Mesendoderm (in vitro differentiated cells): ENCODE measurements around the gene ALPG.
A peak's percentile ranks its signal among the peaks of the same experiment; 100 is the strongest.
"Not testable (repeated sequence)": the region's sequence is repeated elsewhere in the genome, so short reads cannot be mapped to it uniquely, and the experiment has no call there.

ENCODE experiments used
- DNase-seq: peaks from one replicate; pipeline ENCODE4 v3.0.0; 2013
- H2AK5ac ChIP-seq: 2 replicates; pipeline ENCODE4 v1.6.1; 2013; ENCODE audit warnings: low read length, inconsistent platforms
- H2BK120ac ChIP-seq: 2 replicates; pipeline ENCODE4 v1.6.1; 2013; ENCODE audit warnings: low read depth, mild to moderate bottlenecking, low read length, moderate library complexity, mixed read lengths
- H2BK15ac ChIP-seq: replicated peaks from 2 replicates; pipeline ENCODE4 v1.6.1; 2013; ENCODE audit warnings: low read depth, mild to moderate bottlenecking, moderate library complexity
- H2BK5ac ChIP-seq: 2 replicates; pipeline ENCODE4 v1.6.1; 2013; ENCODE audit warnings: low read length, inconsistent platforms
- H3K18ac ChIP-seq: 2 replicates; pipeline ENCODE4 v1.6.1; 2013; ENCODE audit warnings: mild to moderate bottlenecking, low read length, mixed read lengths
- H3K23ac ChIP-seq: one replicate; pipeline ENCODE4 v1.6.1; 2013; ENCODE audit warnings: low read length
- H3K27ac ChIP-seq: 2 replicates; pipeline ENCODE4 v1.5.1; 2013; ENCODE audit warnings: low read depth, mild to moderate bottlenecking, inconsistent platforms, low read length, moderate library complexity
- H3K27me3 ChIP-seq: 2 replicates; pipeline ENCODE4 v1.6.1; 2013; ENCODE audit warnings: low read length, control low read depth, mild to moderate bottlenecking, inconsistent platforms; ENCODE audit not compliant: insufficient read depth, poor library complexity
- H3K36me3 ChIP-seq: 2 replicates; pipeline ENCODE4 v1.6.1; 2013; ENCODE audit warnings: low read length, inconsistent platforms; ENCODE audit not compliant: control insufficient read depth, insufficient read depth
- H3K4ac ChIP-seq: one replicate; pipeline ENCODE4 v1.6.1; 2013; ENCODE audit warnings: low read depth, mild to moderate bottlenecking, low read length, moderate library complexity
- H3K4me1 ChIP-seq: 2 replicates; pipeline ENCODE4 v1.6.1; 2013; ENCODE audit warnings: low read depth, low read length, inconsistent platforms; ENCODE audit not compliant: control insufficient read depth
- H3K4me2 ChIP-seq: 2 replicates; pipeline ENCODE4 v1.6.1; 2013; ENCODE audit warnings: low read length
- H3K4me3 ChIP-seq: 2 replicates; pipeline ENCODE4 v1.5.1; 2013; ENCODE audit warnings: mild to moderate bottlenecking, low read length
- H3K56ac ChIP-seq: one replicate; pipeline ENCODE4 v1.6.1; 2013; ENCODE audit warnings: low read length
- H3K79me1 ChIP-seq: 2 replicates; pipeline ENCODE4 v1.6.1; 2013; ENCODE audit warnings: low read length, inconsistent platforms
- H3K79me2 ChIP-seq: 2 replicates; pipeline ENCODE4 v1.6.1; 2013; ENCODE audit warnings: mild to moderate bottlenecking, low read length; ENCODE audit not compliant: control insufficient read depth, insufficient read depth
- H3K9ac ChIP-seq: 2 replicates; pipeline ENCODE4 v1.6.1; 2013; ENCODE audit warnings: low read length, inconsistent platforms
- H4K5ac ChIP-seq: one replicate; pipeline ENCODE4 v1.6.1; 2013; ENCODE audit warnings: low read length
- H4K8ac ChIP-seq: one replicate; pipeline ENCODE4 v1.6.1; 2013; ENCODE audit warnings: low read depth, mild to moderate bottlenecking, control low read depth, low read length, moderate library complexity
- WGBS: extraction: QIAGEN DNeasy Blood & Tissue Kit; methylation state at CpG from one replicate; pipeline ENCODE4 v1.1.7; 2013; ENCODE audit warnings: low lambda C conversion rate, missing lambda C conversion rate; ENCODE audit not compliant: insufficient coverage; ENCODE audit errors: extremely low coverage; 5-methylcytosine and 5-hydroxymethylcytosine counted together

The ALPG gene

DNA sequence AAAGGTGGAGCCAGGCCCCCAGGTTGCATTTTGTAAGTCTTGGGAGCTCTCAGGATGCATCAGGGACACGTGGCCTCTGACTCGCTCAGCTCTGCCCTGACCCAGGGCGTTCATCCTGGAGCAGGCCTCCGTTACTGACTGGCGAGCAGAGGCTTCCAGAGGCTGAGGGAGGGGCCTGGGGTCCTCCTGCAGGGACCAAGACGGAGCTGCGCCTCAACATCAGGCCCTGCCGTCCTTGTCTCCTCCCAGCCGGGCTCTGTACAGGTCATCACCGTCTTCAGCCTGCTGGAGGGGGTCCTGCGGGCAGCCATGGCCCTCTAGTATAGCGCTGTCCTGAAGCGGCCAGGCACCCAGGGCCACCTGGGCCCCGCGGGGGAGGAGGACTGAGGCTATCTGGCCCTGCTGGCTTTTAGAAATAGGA, 38.3 kb upstream of the ALPG start:
- no peak overlapping the region for H2BK5ac ChIP-seq
- H3K79me2 ChIP-seq, result no peaks in the 10 kb centered on the region
- no peak overlapping the region for H3K27ac ChIP-seq
- no peak overlapping the region for H2BK15ac ChIP-seq
- H3K79me1 ChIP-seq, result no peaks in the 10 kb centered on the region
- no CpG with 5 or more reads among the region's 15 CpGs for WGBS
- H3K23ac ChIP-seq, result no peak overlapping the region
- no peak for DNase-seq
- no peak overlapping the region for H4K5ac ChIP-seq
- no peak overlapping the region for H4K8ac ChIP-seq
- H3K9ac ChIP-seq, result no peak overlapping the region
- H2BK120ac ChIP-seq, result no peak overlapping the region
- H3K4me3 ChIP-seq, result no peak overlapping the region
- no peaks in the 10 kb centered on the region for H3K36me3 ChIP-seq
- H3K4ac ChIP-seq, result no peak overlapping the region
- H3K4me2 ChIP-seq, result no peak overlapping the region
- peak overlapping the region; percentile 25 for H3K56ac ChIP-seq
- H3K18ac ChIP-seq, result no peak overlapping the region
- H3K27me3 ChIP-seq, result no peaks in the 10 kb centered on the region
- H2AK5ac ChIP-seq, result no peak overlapping the region
- no peaks in the 10 kb centered on the region for H3K4me1 ChIP-seq

DNA sequence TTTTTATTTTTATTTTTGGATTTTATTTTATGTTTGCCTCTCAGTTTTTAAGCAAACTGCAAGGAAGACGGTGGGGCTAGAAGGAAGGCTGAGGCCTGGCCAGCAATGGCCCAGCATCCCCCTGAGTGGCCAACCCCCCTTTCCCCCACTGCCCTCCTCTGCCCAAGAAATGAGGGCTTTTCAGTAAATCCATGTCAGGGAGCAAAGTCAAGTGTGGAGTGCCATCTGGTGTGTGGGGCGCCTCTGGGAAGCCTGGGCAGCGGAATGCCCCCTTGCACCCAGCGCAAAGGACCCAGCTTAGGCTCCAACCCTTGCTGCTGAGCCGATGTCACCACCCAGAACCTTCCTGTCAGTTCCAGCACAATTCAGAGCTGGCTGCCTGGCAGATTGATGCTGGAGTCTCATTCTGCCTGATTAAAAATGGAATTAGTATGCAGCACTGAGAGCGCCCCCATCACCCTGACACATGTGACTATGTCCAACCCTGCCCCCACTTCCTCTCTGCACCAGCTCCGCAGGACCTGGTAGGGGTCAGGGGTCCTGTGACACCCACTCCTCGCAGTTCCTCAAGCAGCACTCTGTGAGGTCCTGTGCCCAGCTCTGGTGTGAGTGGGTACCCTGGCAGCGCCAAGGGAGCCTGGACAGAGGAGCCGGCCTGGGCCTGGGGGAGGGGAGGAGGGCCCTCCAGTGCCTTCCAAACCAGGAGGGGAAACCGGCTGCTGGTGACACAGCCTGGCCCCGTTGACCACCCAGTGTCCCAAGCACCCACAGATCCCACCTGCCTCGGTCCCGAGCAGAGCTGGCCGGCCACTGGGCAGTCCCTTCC, 37.3 kb upstream of the ALPG start:
- Histone ChIP-seq H2BK15ac (no peak overlapping the region), H3K4me3 (no peak overlapping the region), H2BK5ac (no peak overlapping the region), H3K27me3 (no peaks in the 10 kb centered on the region), H2BK120ac (no peak overlapping the region), H3K79me2 (no peaks in the 10 kb centered on the region), H3K4me1 (no peaks in the 10 kb centered on the region), H3K4me2 (no peak overlapping the region), H3K9ac (no peak overlapping the region), H3K79me1 (no peaks in the 10 kb centered on the region), H3K36me3 (no peaks in the 10 kb centered on the region), H3K18ac (no peak overlapping the region), H3K56ac (no peak overlapping the region), H4K8ac (no peak overlapping the region), H2AK5ac (no peak overlapping the region), H3K23ac (no peak overlapping the region), H4K5ac (no peak overlapping the region), H3K4ac (no peak overlapping the region), H3K27ac (no peak overlapping the region)
- no peak for DNase-seq
- no CpG with 5 or more reads among the region's 15 CpGs for WGBS

DNA sequence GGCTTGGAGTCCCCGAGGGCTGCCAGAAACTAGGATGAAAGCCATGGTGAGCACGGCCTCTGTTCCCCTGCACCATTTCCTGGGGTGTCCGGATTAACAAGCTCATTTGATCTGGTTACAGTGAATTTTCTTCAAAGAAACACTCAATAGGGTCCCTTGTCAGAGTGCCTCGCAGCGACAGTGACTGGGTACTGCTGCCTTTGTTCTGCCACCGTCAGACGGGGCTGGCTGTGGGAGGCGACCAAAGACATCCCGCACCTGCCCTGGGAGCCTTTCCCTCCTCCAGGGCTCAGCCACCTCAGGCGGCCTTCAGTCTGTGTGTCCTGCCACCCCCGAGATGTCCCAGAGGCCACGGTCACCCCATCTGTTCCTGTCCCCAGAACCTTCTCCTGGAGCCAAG, 36.6 kb upstream of the ALPG start:
- not testable (repeated sequence) for H3K36me3 ChIP-seq, H3K4me2 ChIP-seq, H3K27me3 ChIP-seq, H4K8ac ChIP-seq, H3K9ac ChIP-seq, H3K18ac ChIP-seq, H3K79me2 ChIP-seq, H2BK5ac ChIP-seq, H3K4me1 ChIP-seq, DNase-seq, H2BK15ac ChIP-seq, H3K79me1 ChIP-seq, H4K5ac ChIP-seq, H3K4me3 ChIP-seq, H2AK5ac ChIP-seq, H3K23ac ChIP-seq, H3K27ac ChIP-seq, H3K4ac ChIP-seq, H3K56ac ChIP-seq, H2BK120ac ChIP-seq
- WGBS, result no CpG with 5 or more reads among the region's 12 CpGs

DNA sequence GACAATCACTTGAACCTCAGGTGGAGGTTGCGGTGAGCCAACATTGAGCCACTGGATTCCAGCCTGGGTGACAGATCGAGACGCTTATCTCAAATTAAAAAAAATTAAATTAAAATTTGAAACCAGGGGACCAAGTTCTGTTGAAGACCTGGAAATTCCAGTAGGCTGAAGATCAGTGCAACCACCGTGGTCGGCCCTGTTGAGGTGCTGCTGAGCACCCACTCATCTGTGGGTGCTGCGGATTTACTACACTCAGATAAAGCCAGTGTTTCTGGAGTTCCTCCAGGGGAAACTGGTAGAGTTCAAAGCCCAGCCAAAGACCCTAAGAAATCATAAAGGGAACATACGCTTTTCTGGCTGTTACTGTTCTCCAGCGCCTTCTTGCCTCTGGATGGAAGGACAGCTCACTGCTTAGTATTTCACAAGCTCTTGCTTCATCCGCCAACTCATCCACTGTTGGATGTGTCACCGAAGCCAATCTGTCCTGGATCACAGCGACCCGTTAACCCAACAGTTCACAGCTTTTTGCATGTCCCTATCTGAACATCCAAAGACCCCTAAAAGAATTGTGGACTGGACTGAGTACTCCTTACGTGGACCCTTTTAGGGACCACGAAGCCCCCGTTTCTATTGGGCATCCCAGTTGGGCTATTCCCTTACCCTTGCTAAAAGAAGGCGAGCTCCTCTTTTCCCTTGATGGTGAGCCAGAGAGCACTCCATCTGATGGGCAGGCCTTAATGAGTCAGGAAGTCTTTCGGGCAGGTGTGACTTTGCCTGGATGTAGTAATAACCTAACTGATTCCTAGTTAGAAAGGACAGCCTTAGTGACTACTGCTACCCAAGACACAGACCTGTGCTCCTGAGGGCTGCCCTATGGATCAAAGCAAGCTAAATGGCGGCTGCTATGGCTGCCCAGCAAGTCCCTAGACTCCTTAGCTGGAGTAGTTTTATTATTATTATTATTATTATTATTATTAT, 34.1 kb upstream of the ALPG start:
- Histone ChIP-seq H3K4me3 (no peak overlapping the region), H4K5ac (no peak overlapping the region), H2BK5ac (no peak overlapping the region), H3K4me1 (no peaks in the 10 kb centered on the region), H3K4ac (no peak overlapping the region), H3K9ac (no peak overlapping the region), H3K4me2 (no peak overlapping the region), H2BK120ac (no peak overlapping the region), H3K79me1 (no peaks in the 10 kb centered on the region), H3K27ac (no peak overlapping the region), H3K23ac (no peak overlapping the region), H3K18ac (no peak overlapping the region), H3K56ac (no peak overlapping the region), H3K79me2 (no peaks in the 10 kb centered on the region), H3K27me3 (no peaks in the 10 kb centered on the region), H3K36me3 (no peaks in the 10 kb centered on the region), H4K8ac (no peak overlapping the region), H2AK5ac (no peak overlapping the region), H2BK15ac (no peak overlapping the region)
- no CpG with 5 or more reads among the region's 18 CpGs for WGBS
- no peak for DNase-seq

DNA sequence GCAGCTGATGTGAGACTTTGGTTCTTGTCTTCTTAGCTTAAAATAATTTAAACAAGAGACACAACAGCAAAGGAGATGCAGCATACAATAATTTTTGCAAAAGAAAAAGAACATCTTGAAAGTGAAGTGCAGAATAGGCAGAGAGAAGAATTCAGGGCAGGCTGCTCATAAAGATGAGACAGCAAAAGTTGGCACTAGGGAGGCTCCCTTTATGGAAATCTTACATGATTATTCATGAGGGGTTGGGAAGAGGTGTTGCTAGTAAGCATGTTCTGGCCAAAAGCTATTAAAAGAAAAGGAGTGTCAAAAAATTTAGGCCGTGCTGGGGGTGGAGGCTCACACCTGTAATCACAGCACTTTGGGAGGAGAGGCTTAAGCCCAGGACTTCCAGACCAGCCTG, 32.3 kb upstream of the ALPG start:
- no peak overlapping the region for H4K5ac ChIP-seq
- no peak overlapping the region for H3K4me3 ChIP-seq
- H3K4me1 ChIP-seq, result no peaks in the 10 kb centered on the region
- DNase-seq, result no peak
- H2BK5ac ChIP-seq, result no peak overlapping the region
- no peaks in the 10 kb centered on the region for H3K27me3 ChIP-seq
- no peaks in the 10 kb centered on the region for H3K79me1 ChIP-seq
- no peaks in the 10 kb centered on the region for H3K36me3 ChIP-seq
- no peak overlapping the region for H4K8ac ChIP-seq
- no peak overlapping the region for H3K23ac ChIP-seq
- no peak overlapping the region for H2BK15ac ChIP-seq
- H3K4ac ChIP-seq, result no peak overlapping the region
- H3K56ac ChIP-seq, result no peak overlapping the region
- no peak overlapping the region for H3K4me2 ChIP-seq
- no peak overlapping the region for H2AK5ac ChIP-seq
- no CpG with 5 or more reads among the region's 1 CpG for WGBS
- H2BK120ac ChIP-seq, result no peak overlapping the region
- no peak overlapping the region for H3K9ac ChIP-seq
- H3K27ac ChIP-seq, result no peak overlapping the region
- H3K18ac ChIP-seq, result no peak overlapping the region
- H3K79me2 ChIP-seq, result no peaks in the 10 kb centered on the region
